ENCODE data around the gene GLT6D1.

The GLT6D1 gene

DNA sequence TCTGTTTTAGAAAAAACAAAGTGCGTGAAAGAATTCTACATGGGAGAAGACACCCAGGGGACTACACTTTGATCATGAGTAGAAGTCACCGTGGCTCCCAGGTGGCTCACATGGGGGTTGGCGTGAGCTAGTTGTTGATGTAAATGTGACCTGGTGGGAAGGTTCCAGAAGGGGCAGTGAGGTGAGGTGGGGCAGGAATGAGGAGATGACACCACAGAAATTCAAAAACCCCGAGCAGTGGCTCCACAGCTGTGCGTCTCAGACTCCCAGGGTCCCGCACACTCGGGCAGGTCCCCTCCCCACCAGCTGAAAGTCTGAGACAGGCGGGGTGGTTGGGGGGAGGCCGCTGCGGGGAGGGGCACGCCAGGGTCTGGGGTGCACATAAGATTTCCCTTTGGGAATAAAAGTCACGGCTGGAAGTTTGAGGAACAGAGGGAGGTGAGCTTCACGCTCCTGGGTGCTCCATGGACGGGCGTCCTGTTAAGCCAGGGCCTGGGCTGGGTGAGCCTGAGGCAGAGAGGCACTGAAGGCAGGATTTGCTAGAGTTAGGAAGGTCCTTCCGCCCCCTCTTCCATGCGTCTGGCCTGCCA is 29.9 kb downstream of the GLT6D1 start:
- Histone ChIP-seq H3K36me3 (replicated peaks; ENCODE audit: insufficient read depth, low read length) (no peaks in the 10 kb centered on the region), H3K9me2 (replicated peaks; ENCODE audit: insufficient read depth, low read length) (no peaks in the 10 kb centered on the region), H3K27me3 (replicated peaks; ENCODE audit: insufficient read depth, low read length) (peaks cover 44% of the 10 kb centered on the region), H3K9me3 (replicated peaks; ENCODE audit: insufficient read depth, low read length) (no peaks in the 10 kb centered on the region), H3F3A (ENCODE audit: insufficient read depth, low read length) (no peaks in the 10 kb centered on the region), H4K20me1 (ENCODE audit: insufficient read depth, low read length) (no peaks in the 10 kb centered on the region), H3K27ac (ENCODE audit: low read length) (no peak overlapping the region), H2AFZ (ENCODE audit: low read length) (no peak overlapping the region), H3K4me1 (ENCODE audit: low read length) (no peaks in the 10 kb centered on the region), H3K79me2 (ENCODE audit: low read length) (no peaks in the 10 kb centered on the region), H3K4me3 (ENCODE audit: low read length) (no peak overlapping the region), H3K4me2 (ENCODE audit: low read depth, low read length) (no peak overlapping the region), H3K9ac (ENCODE audit: low read length) (no peak overlapping the region)
- no peak for DNase-seq
- TF ChIP-seq EZH2 (optimal IDR thresholded peaks at IDR 0.05; ENCODE audit: low read depth, low read length) (no peak), EZH2phosphoT487 (IDR thresholded peaks at IDR 0.05; ENCODE audit: low read length) (no peak)
- TF ChIP-seq, protein P1, sequence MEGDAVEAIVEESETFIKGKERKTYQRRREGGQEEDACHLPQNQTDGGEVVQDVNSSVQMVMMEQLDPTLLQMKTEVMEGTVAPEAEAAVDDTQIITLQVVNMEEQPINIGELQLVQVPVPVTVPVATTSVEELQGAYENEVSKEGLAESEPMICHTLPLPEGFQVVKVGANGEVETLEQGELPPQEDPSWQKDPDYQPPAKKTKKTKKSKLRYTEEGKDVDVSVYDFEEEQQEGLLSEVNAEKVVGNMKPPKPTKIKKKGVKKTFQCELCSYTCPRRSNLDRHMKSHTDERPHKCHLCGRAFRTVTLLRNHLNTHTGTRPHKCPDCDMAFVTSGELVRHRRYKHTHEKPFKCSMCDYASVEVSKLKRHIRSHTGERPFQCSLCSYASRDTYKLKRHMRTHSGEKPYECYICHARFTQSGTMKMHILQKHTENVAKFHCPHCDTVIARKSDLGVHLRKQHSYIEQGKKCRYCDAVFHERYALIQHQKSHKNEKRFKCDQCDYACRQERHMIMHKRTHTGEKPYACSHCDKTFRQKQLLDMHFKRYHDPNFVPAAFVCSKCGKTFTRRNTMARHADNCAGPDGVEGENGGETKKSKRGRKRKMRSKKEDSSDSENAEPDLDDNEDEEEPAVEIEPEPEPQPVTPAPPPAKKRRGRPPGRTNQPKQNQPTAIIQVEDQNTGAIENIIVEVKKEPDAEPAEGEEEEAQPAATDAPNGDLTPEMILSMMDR (IDR thresholded peaks at IDR 0.05; ENCODE audit: low read length), result no peak

DNA sequence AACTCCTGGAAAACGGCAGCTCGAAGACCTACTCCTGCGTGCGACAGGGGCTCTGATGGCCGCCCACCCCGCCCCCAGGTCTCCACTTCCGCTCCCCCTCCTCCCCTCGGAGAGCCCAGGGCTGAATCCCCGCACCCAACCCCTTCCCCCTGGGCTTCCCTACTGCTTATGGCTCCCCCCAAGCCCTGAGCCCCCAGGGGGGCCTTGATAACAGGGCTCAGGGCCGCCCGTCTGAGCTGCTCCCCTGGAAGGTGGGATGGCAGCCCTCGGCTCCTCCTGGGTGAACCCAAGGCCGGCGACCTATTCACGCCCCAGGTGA is 30.4 kb downstream of the GLT6D1 start:
- Histone ChIP-seq H3K36me3 (replicated peaks; ENCODE audit: insufficient read depth, low read length) (no peaks in the 10 kb centered on the region), H3K9me2 (replicated peaks; ENCODE audit: insufficient read depth, low read length) (no peaks in the 10 kb centered on the region), H3K4me3 (ENCODE audit: low read length) (no peak overlapping the region), H3F3A (ENCODE audit: insufficient read depth, low read length) (no peaks in the 10 kb centered on the region), H2AFZ (ENCODE audit: low read length) (no peak overlapping the region), H3K27ac (ENCODE audit: low read length) (no peak overlapping the region), H3K4me2 (ENCODE audit: low read depth, low read length) (no peak overlapping the region), H3K4me1 (ENCODE audit: low read length) (no peaks in the 10 kb centered on the region), H4K20me1 (ENCODE audit: insufficient read depth, low read length) (no peaks in the 10 kb centered on the region), H3K9me3 (replicated peaks; ENCODE audit: insufficient read depth, low read length) (no peaks in the 10 kb centered on the region), H3K9ac (ENCODE audit: low read length) (no peak overlapping the region), H3K79me2 (ENCODE audit: low read length) (no peaks in the 10 kb centered on the region), H3K27me3 (replicated peaks; ENCODE audit: insufficient read depth, low read length) (peaks cover 44% of the 10 kb centered on the region)
- no peak for DNase-seq
- TF ChIP-seq EZH2 (optimal IDR thresholded peaks at IDR 0.05; ENCODE audit: low read depth, low read length) (no peak), EZH2phosphoT487 (IDR thresholded peaks at IDR 0.05; ENCODE audit: low read length) (no peak)
- TF ChIP-seq, protein P1 (IDR thresholded peaks at IDR 0.05; ENCODE audit: low read length), result no peak

DNA sequence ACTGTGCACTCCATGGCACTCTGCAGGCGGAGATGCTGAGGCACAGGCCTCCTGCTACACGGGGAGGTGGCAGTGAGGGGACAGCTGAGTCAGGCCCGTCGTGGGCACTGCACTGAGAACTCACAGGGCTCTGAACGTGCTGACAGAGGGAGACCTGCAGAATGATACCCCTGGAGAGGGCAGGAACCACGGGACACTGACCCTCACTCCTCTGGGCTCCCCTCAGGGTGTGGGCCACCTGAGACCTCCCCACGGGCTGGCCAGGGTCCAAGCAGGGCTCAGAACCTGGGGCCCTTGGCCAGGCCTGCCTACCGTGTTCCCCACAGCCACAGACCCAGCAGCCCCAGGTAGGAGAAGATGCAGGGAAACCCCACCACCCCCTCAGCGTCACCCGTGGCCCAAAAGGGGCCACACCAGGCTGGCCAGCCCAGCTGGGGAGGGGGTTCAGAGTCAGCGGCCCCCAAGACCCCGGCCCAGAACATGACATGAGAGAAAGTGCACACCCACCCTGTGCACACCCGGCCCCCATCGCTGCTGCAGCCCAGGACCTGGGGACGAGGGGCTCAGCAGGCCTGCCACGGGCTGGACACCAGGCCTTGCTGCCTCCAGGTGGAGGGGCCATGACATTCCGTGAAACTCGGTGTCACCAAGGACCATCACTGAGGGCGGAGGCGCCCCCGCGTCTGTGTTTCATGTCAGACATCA is 30.9 kb downstream of the GLT6D1 start:
- Histone ChIP-seq H3K9ac (ENCODE audit: low read length) (no peak overlapping the region), H4K20me1 (ENCODE audit: insufficient read depth, low read length) (no peaks in the 10 kb centered on the region), H3K27me3 (replicated peaks; ENCODE audit: insufficient read depth, low read length) (peaks cover 42% of the 10 kb centered on the region), H3K4me2 (ENCODE audit: low read depth, low read length) (no peak overlapping the region), H3K9me2 (replicated peaks; ENCODE audit: insufficient read depth, low read length) (no peaks in the 10 kb centered on the region), H3K36me3 (replicated peaks; ENCODE audit: insufficient read depth, low read length) (no peaks in the 10 kb centered on the region), H3K4me1 (ENCODE audit: low read length) (no peaks in the 10 kb centered on the region), H3K79me2 (ENCODE audit: low read length) (no peaks in the 10 kb centered on the region), H3K27ac (ENCODE audit: low read length) (no peak overlapping the region), H3K4me3 (ENCODE audit: low read length) (no peak overlapping the region), H3F3A (ENCODE audit: insufficient read depth, low read length) (no peaks in the 10 kb centered on the region), H3K9me3 (replicated peaks; ENCODE audit: insufficient read depth, low read length) (no peaks in the 10 kb centered on the region), H2AFZ (ENCODE audit: low read length) (no peak overlapping the region)
- TF ChIP-seq, protein P1 (IDR thresholded peaks at IDR 0.05; ENCODE audit: low read length), result no peak
- TF ChIP-seq EZH2 (optimal IDR thresholded peaks at IDR 0.05; ENCODE audit: low read depth, low read length) (no peak), EZH2phosphoT487 (IDR thresholded peaks at IDR 0.05; ENCODE audit: low read length) (no peak)
- no peak for DNase-seq

Data from MM.1S (cell line).